SK-N-SH treated with all-trans-retinoic acid at 6 μM for 48 hours (cell line): ENCODE results near the gene CDC6.
A peak's percentile ranks its signal among the peaks of the same experiment; 100 is the strongest.
"Not testable (repeated sequence)": the region's sequence is repeated elsewhere in the genome, so short reads cannot be mapped to it uniquely, and the experiment has no call there.

ENCODE experiments used
- ATAC-seq: fragments of 200-7000 bp; cut with Tn5 transposase; 3 replicates; pipeline ENCODE4 v1.9.1; 2020; ENCODE audit warnings: mild to moderate bottlenecking, moderate library complexity
- ARNTL ChIP-seq: fragments of 450-650 bp; formaldehyde crosslinking; IDR thresholded peaks from 2 replicates; pipeline ENCODE4 v1.5.0; 2020; ENCODE audit warnings: low read depth, mild to moderate bottlenecking, moderate library complexity, borderline replicate concordance
- CSDC2 ChIP-seq: fragments of 250-450 bp; sonication (Bioruptor Pico); IDR thresholded peaks from 2 replicates; pipeline ENCODE4 v1.5.0; 2020; ENCODE audit warnings: mild to moderate bottlenecking, moderate library complexity
- CSRNP3 ChIP-seq: fragments of 250-450 bp; sonication (Bioruptor Pico); IDR thresholded peaks from 2 replicates; pipeline ENCODE4 v1.5.1; 2021; ENCODE audit warnings: mild to moderate bottlenecking, moderate library complexity
- ESRRG ChIP-seq: fragments of 250-450 bp; sonication (Bioruptor Pico); IDR thresholded peaks from 2 replicates; pipeline ENCODE4 v1.6.1; 2021; ENCODE audit warnings: mild to moderate bottlenecking
- ISL1 ChIP-seq: fragments of 250-450 bp; sonication (Bioruptor Pico); IDR thresholded peaks from 2 replicates; pipeline ENCODE4 v2.1.2; 2022; ENCODE audit warnings: mild to moderate bottlenecking, moderate library complexity
- OSR1 ChIP-seq: fragments of 250-450 bp; sonication (Bioruptor Pico); IDR thresholded peaks from 2 replicates; pipeline ENCODE4 v1.8.0; 2022; ENCODE audit warnings: moderate library complexity, mild to moderate bottlenecking, inconsistent platforms
- PATZ1 ChIP-seq: fragments of 250-450 bp; sonication (Bioruptor Pico); IDR thresholded peaks from 2 replicates; pipeline ENCODE4 v1.8.0; 2020; ENCODE audit warnings: mild to moderate bottlenecking, moderate library complexity, borderline replicate concordance
- PPARA ChIP-seq: fragments of 250-450 bp; sonication (Bioruptor Pico); IDR thresholded peaks from 2 replicates; pipeline ENCODE4 v1.5.0; 2020; ENCODE audit warnings: mild to moderate bottlenecking, borderline replicate concordance
- RARB ChIP-seq: fragments of 250-450 bp; sonication (Bioruptor Pico); IDR thresholded peaks from 2 replicates; pipeline ENCODE4 v1.8.0; 2021; ENCODE audit warnings: mild to moderate bottlenecking, moderate library complexity
- SNAI2 ChIP-seq: fragments of 250-450 bp; sonication (Bioruptor Pico); IDR thresholded peaks from 2 replicates; pipeline ENCODE4 v1.5.0; 2020; ENCODE audit warnings: mild to moderate bottlenecking, moderate library complexity
- TCF4 ChIP-seq: fragments of 250-450 bp; sonication (Bioruptor Pico); IDR thresholded peaks from 2 replicates; pipeline ENCODE4 v1.8.0; 2021; ENCODE audit warnings: mild to moderate bottlenecking, moderate library complexity, borderline replicate concordance
- TOX ChIP-seq: fragments of 250-450 bp; sonication (Bioruptor Pico); IDR thresholded peaks from 2 replicates; pipeline ENCODE4 v1.8.0; 2021; ENCODE audit warnings: mild to moderate bottlenecking, moderate library complexity, borderline replicate concordance
- ZC3H10 ChIP-seq: fragments of 250-450 bp; sonication (Bioruptor Pico); IDR thresholded peaks from 2 replicates; pipeline ENCODE4 v1.5.1; 2021; ENCODE audit warnings: mild to moderate bottlenecking, moderate library complexity
- ZFP3 ChIP-seq: fragments of 250-450 bp; sonication (Bioruptor Pico); IDR thresholded peaks from 2 replicates; pipeline ENCODE4 v1.5.0; 2020; ENCODE audit warnings: mild to moderate bottlenecking, moderate library complexity
- ZNF565 ChIP-seq: fragments of 450-650 bp; formaldehyde crosslinking; conservative IDR thresholded peaks from 2 replicates; pipeline ENCODE4 v1.5.0; 2020; ENCODE audit warnings: low read depth, mild to moderate bottlenecking, moderate library complexity
- ZNF70 ChIP-seq: fragments of 450-650 bp; formaldehyde crosslinking; IDR thresholded peaks from 2 replicates; pipeline ENCODE4 v1.5.0; 2020; ENCODE audit warnings: mild to moderate bottlenecking, moderate library complexity
- ZNF8 ChIP-seq: fragments of 450-650 bp; formaldehyde crosslinking; IDR thresholded peaks from 2 replicates; pipeline ENCODE4 v1.5.0; 2020; ENCODE audit warnings: mild to moderate bottlenecking, moderate library complexity

The CDC6 gene

GRCh38 chr17:40293363-40293762, 5.7 kb downstream of the CDC6 start:
- TF ChIP-seq ZNF8 (no peak), CSDC2 (CRISPR knock-in tag) (no peak), ZNF70 (CRISPR knock-in tag) (no peak), OSR1 (CRISPR knock-in tag) (no peak), ZFP3 (CRISPR knock-in tag) (no peak), ZNF565 (CRISPR knock-in tag) (no peak), ARNTL (CRISPR knock-in tag) (no peak)
- ATAC-seq, result no peak

- no peak for ATAC-seq
- TF ChIP-seq ZNF8 (no peak), RARB (no peak), ZNF70 (CRISPR knock-in tag) (no peak)
These were observed 8.1 kb downstream of the CDC6 start for GRCh38 chr17:40295488-40296436.

GRCh38 chr17:40297511-40297910, 9.8 kb downstream of the CDC6 start:
- TF ChIP-seq SNAI2 (CRISPR knock-in tag) (no peak), ZNF8 (no peak), CSDC2 (CRISPR knock-in tag) (no peak), ESRRG (CRISPR knock-in tag) (no peak)
- ATAC-seq, result no peak

DNA sequence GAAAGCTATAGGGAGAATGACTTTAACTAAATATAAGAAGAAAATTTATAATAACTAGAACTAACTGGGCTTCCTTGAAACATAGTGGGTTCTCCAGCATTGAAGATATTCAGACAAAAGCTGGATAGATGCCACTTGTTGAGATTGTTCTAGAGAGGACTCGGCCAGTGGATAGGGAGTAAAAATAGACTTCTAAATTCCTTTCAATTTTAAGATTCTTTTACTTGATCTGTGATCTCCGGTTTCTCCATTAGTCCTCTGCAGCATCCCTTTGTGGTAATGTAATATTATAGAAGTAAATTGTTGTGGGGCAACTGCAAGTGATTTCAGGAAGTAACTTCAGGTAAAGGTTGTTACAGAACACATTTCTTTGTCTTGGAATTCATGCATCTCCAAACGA, 11.0 kb downstream of the CDC6 start:
- peak; percentile 63 for ATAC-seq
- no peak for TF ChIP-seq PATZ1 (CRISPR knock-in tag)
- peak; percentile 29; the same call in 1 of the 2 replicates for TF ChIP-seq ISL1 (CRISPR knock-in tag)
- TF ChIP-seq, all 23 proteins: peak for 1

GRCh38 chr17:40299159-40299757, 11.6 kb downstream of the CDC6 start:
- ATAC-seq, result not testable (repeated sequence)

DNA sequence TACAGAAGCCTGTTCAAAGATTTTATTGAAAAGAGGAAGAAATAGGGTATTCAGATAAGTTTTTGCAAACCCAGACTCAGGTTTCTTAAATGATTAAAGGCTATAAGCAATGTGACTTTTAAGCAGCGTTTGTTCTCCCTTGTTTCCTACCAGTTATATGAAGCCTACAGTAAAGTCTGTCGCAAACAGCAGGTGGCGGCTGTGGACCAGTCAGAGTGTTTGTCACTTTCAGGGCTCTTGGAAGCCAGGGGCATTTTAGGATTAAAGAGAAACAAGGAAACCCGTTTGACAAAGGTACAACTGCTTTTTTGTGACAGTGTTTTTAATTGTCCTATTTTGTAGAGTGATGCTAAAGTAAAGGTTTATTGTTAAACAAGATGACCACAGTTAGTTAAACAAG, 13.6 kb downstream of the CDC6 start:
- no peak for ATAC-seq
- TF ChIP-seq PPARA (CRISPR knock-in tag) (no peak), ZFP3 (CRISPR knock-in tag) (no peak), TOX (no peak), CSRNP3 (CRISPR knock-in tag) (no peak), RARB (no peak)
- TF ChIP-seq, all 23 proteins: peak for 0

- peak; percentile 29 for ATAC-seq
These were observed 15.5 kb downstream of the CDC6 start for GRCh38 chr17:40303009-40303657.

More at GRCh38 chr17:40303009-40303657, 15.5 kb downstream of the CDC6 start:
- no peak for TF ChIP-seq ZC3H10 (CRISPR knock-in tag)
- TF ChIP-seq CSDC2 (CRISPR knock-in tag), result no peak
- peak; percentile 21; the same call in 1 of the 2 replicates for TF ChIP-seq TCF4
